ENCODE measurements around the gene RREB1. TPM values are rescaled to one million over a fixed set of nuclear protein-coding genes. Genes with fewer than 3 reads are reported as not detected.
A peak's percentile ranks its signal among the peaks of the same experiment; 100 is the strongest.

RREB1 gene
- total RNA-seq, 1 experiment from 2014 or later = 61.6 TPM

DNA sequence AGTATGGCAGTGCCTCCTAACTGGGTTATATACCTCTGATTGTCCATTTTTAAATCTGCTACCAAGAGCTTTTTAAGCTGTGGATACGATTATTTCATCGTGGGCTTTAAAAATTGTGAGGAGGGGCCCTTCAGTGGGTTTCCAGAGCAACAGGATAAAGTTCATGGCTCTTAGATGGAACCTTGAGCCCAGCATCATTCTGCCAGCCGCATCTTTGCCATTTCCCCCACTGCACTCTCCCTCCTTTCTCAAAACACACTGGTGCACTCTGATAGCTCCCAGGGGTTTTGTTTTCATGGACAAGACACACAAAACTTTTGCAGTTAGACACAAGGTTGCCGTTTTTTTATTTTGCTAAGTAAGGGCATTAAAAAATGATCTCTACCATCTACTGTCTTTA, 54.1 kb downstream of the RREB1 start:
- H3K36me3 ChIP-seq (ENCODE audit: insufficient read depth, low read length, poor library complexity, severe bottlenecking) = no peaks in the 10 kb centered on the region
- CTCF ChIA-PET = no interaction called here
- no TSS peak for BruUV-seq (replicated peaks)
- no peak for DNase-seq (ENCODE audit: low spot score)
- intact Hi-C loops (cut with micrococcal nuclease; ENCODE audit: unreplicated experiment) = no loop called here
- H3K4me1 ChIP-seq (ENCODE audit: insufficient read depth, low read length, poor library complexity, severe bottlenecking) = peaks cover 78% of the 10 kb centered on the region
- H3K27ac ChIP-seq (ENCODE audit: low read depth, low read length, poor library complexity, severe bottlenecking) = peak overlapping the region; percentile 32
- POLR2A ChIA-PET (ENCODE audit: low non-redundant PET) = no interaction called here
- H3K27me3 ChIP-seq (replicated peaks; ENCODE audit: insufficient read depth, low read depth, low read length, poor library complexity) = no peaks in the 10 kb centered on the region
- H3K9me3 ChIP-seq (ENCODE audit: low read depth, low read length, poor library complexity, severe bottlenecking) = no peaks in the 10 kb centered on the region
- TF ChIP-seq, protein P1, sequence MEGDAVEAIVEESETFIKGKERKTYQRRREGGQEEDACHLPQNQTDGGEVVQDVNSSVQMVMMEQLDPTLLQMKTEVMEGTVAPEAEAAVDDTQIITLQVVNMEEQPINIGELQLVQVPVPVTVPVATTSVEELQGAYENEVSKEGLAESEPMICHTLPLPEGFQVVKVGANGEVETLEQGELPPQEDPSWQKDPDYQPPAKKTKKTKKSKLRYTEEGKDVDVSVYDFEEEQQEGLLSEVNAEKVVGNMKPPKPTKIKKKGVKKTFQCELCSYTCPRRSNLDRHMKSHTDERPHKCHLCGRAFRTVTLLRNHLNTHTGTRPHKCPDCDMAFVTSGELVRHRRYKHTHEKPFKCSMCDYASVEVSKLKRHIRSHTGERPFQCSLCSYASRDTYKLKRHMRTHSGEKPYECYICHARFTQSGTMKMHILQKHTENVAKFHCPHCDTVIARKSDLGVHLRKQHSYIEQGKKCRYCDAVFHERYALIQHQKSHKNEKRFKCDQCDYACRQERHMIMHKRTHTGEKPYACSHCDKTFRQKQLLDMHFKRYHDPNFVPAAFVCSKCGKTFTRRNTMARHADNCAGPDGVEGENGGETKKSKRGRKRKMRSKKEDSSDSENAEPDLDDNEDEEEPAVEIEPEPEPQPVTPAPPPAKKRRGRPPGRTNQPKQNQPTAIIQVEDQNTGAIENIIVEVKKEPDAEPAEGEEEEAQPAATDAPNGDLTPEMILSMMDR (conservative IDR thresholded peaks at IDR 0.05; ENCODE audit: low read depth, low read length) = no peak
- TF ChIP-seq EZH2 (IDR thresholded peaks at IDR 0.05; ENCODE audit: borderline replicate concordance, low read depth, low read length, poor library complexity, severe bottlenecking) = no peak
- no peak overlapping the region for H3K4me3 ChIP-seq (ENCODE audit: low read depth, low read length, poor library complexity, severe bottlenecking)

DNA sequence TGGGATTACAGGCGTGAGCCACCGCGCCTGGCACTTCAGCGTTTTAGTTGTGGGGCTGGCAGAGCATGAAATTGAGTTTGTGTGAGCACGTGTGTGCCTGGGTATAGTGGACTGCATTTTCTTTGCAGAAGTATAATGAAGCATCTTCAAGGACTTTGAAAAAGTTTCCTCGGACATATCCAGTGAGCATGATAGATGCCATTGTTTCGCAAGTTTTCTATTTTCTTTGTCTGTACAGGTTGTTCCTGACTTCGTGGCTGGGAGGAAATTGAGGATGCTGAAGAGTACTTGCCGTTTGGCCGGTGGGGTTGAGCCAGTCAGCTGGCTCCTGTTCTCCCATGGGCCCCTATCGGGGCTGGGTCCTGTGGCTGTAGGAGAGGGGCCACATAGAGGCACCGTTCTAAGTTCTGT, 55.9 kb downstream of the RREB1 start:
- POLR2A ChIA-PET (ENCODE audit: low non-redundant PET) = no interaction called here
- Histone ChIP-seq H3K9me3 (ENCODE audit: low read depth, low read length, poor library complexity, severe bottlenecking) (no peaks in the 10 kb centered on the region), H3K27me3 (replicated peaks; ENCODE audit: insufficient read depth, low read depth, low read length, poor library complexity) (no peaks in the 10 kb centered on the region), H3K36me3 (ENCODE audit: insufficient read depth, low read length, poor library complexity, severe bottlenecking) (no peaks in the 10 kb centered on the region), H3K4me3 (ENCODE audit: low read depth, low read length, poor library complexity, severe bottlenecking) (no peak overlapping the region), H3K27ac (ENCODE audit: low read depth, low read length, poor library complexity, severe bottlenecking) (no peak overlapping the region), H3K4me1 (ENCODE audit: insufficient read depth, low read length, poor library complexity, severe bottlenecking) (peaks cover 70% of the 10 kb centered on the region)
- DNase-seq (ENCODE audit: low spot score) = no peak
- BruUV-seq (replicated peaks) = no TSS peak
- TF ChIP-seq EZH2 (IDR thresholded peaks at IDR 0.05; ENCODE audit: borderline replicate concordance, low read depth, low read length, poor library complexity, severe bottlenecking) = no peak
- TF ChIP-seq, protein P1 (conservative IDR thresholded peaks at IDR 0.05; ENCODE audit: low read depth, low read length) = no peak
- CTCF ChIA-PET = no interaction called here
- intact Hi-C loops (cut with micrococcal nuclease; ENCODE audit: unreplicated experiment) = no loop called here

DNA sequence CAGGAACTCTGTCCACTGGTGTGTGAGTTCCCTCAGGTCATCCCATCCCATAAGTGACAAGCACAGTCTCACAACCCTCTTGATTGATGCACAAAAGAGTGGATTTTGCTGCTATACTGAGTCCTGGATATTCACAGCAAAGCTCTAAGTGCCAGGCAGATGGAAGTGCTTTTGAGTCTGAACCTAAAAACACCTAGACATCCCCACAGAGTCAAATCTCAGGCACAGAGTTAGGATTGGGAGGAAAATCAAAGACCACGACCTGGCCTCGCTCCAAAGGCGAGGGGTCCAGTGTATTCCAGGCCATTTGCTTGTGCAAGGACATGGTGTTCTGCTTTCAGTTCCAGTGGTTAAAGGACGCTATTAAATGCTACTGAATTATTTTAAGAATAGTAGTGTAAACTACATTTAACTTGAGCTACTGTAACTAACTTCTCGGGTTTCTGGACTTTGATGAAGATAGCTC, 56.8 kb downstream of the RREB1 start:
- no peak overlapping the region for H3K4me3 ChIP-seq (ENCODE audit: low read depth, low read length, poor library complexity, severe bottlenecking)
- H3K27ac ChIP-seq (ENCODE audit: low read depth, low read length, poor library complexity, severe bottlenecking) = peak overlapping the region; percentile 70
- POLR2A ChIA-PET (ENCODE audit: low non-redundant PET) = no interaction called here
- no peaks in the 10 kb centered on the region for H3K9me3 ChIP-seq (ENCODE audit: low read depth, low read length, poor library complexity, severe bottlenecking)
- H3K27me3 ChIP-seq (replicated peaks; ENCODE audit: insufficient read depth, low read depth, low read length, poor library complexity) = no peaks in the 10 kb centered on the region
- no TSS peak for BruUV-seq (replicated peaks)
- H3K4me1 ChIP-seq (ENCODE audit: insufficient read depth, low read length, poor library complexity, severe bottlenecking) = peaks cover 72% of the 10 kb centered on the region
- no peak for DNase-seq (ENCODE audit: low spot score)
- no peak for TF ChIP-seq EZH2 (IDR thresholded peaks at IDR 0.05; ENCODE audit: borderline replicate concordance, low read depth, low read length, poor library complexity, severe bottlenecking)
- CTCF ChIA-PET = no interaction called here
- intact Hi-C loops (cut with micrococcal nuclease; ENCODE audit: unreplicated experiment) = no loop called here
- no peaks in the 10 kb centered on the region for H3K36me3 ChIP-seq (ENCODE audit: insufficient read depth, low read length, poor library complexity, severe bottlenecking)
